Endothelial cell of umbilical vein (primary cell): Measurements from ENCODE around the gene TESK2.

Experiments used
- CTCF ChIP-seq, 2 donors: IDR thresholded peaks; 1 replicate in 1 of 2; 2 replicates in 1 of 2; pipeline ENCODE4 v1.5.1; 2011; ENCODE audit warnings: low read length in 2 of 2, mild to moderate bottlenecking in 2 of 2, moderate library complexity in 2 of 2, control low read depth in 1 of 2, inconsistent platforms in 1 of 2, low read depth in 1 of 2; ENCODE audit not compliant: insufficient read depth in 1 of 2; ENCODE audit errors: extremely low read depth in 1 of 2
- EZH2 ChIP-seq: IDR thresholded peaks from 2 replicates; pipeline ENCODE4 v1.6.1; 2012; ENCODE audit warnings: borderline replicate concordance, low read depth, mild to moderate bottlenecking, moderate library complexity, low read length, inconsistent platforms; ENCODE audit not compliant: severe bottlenecking
- FOS ChIP-seq: IDR thresholded peaks from 2 replicates; pipeline ENCODE4 v1.6.1; 2011; ENCODE audit warnings: mild to moderate bottlenecking, low read length, moderate library complexity, borderline replicate concordance; ENCODE audit not compliant: insufficient read depth
- GATA2 ChIP-seq: IDR thresholded peaks from 2 replicates; pipeline ENCODE4 v1.7.0; 2011; ENCODE audit warnings: low read depth, mild to moderate bottlenecking, moderate library complexity, mixed read lengths, low read length; ENCODE audit not compliant: insufficient read length, insufficient read depth
- JUN ChIP-seq: IDR thresholded peaks from 2 replicates; pipeline ENCODE4 v1.6.1; 2011; ENCODE audit warnings: borderline replicate concordance, low read depth; ENCODE audit not compliant: insufficient read length, insufficient read depth
- MYC ChIP-seq: IDR thresholded peaks from one replicate; pipeline ENCODE4 v1.6.1; 2011; ENCODE audit warnings: mild to moderate bottlenecking, low read depth, low read length
- POLR2A ChIP-seq: IDR thresholded peaks from 2 replicates; pipeline ENCODE4 v1.6.1; 2012; ENCODE audit warnings: low read depth, mild to moderate bottlenecking, control low read depth, low read length
- POLR2AphosphoS5 ChIP-seq: IDR thresholded peaks from 2 replicates; pipeline ENCODE4 v1.6.1; 2012; ENCODE audit warnings: low read depth, mild to moderate bottlenecking, control low read depth, low read length, moderate library complexity; ENCODE audit not compliant: insufficient read depth

- no peak for TF ChIP-seq GATA2
- TF ChIP-seq EZH2, result no peak
- no peak for TF ChIP-seq CTCF (IDR thresholded peaks at IDR 0.05; ENCODE audit: extremely low read depth in 1 of 2, insufficient read depth in 1 of 2, low read depth in 1 of 2, low read length in 2 of 2)
- TF ChIP-seq POLR2AphosphoS5, result no peak
- TF ChIP-seq JUN, result no peak
- no peak for TF ChIP-seq POLR2A
- no peak for TF ChIP-seq FOS
- no peak for TF ChIP-seq MYC
These were observed 184.1 kb downstream of the TESK2 start for GRCh38 chr1:45306905-45307304.
